ENCODE data around the gene COMMD1.
"Not testable (repeated sequence)": the region's sequence is repeated elsewhere in the genome, so short reads cannot be mapped to it uniquely, and the experiment has no call there.

The COMMD1 gene

GRCh38 chr2:61962095-61962984 lies 56.9 kb downstream of the COMMD1 start:
- DNase-seq (ENCODE audit: low read depth in 2 of 2): no peak

- no peak for DNase-seq (ENCODE audit: low read depth in 2 of 2)
Measured at GRCh38 chr2:61966087-61966727, 60.7 kb downstream of the COMMD1 start.

GRCh38 chr2:61967262-61967661 lies 61.8 kb downstream of the COMMD1 start:
- DNase-seq (ENCODE audit: low read depth in 2 of 2): no peak

GRCh38 chr2:61969376-61969775 lies 63.9 kb downstream of the COMMD1 start:
- no peak for DNase-seq (ENCODE audit: low read depth in 2 of 2)

GRCh38 chr2:61970807-61971556 lies 65.5 kb downstream of the COMMD1 start:
- DNase-seq (ENCODE audit: low read depth in 2 of 2): no peak

- no peak for DNase-seq (ENCODE audit: low read depth in 2 of 2)
Measured at GRCh38 chr2:61978522-61978921, 73.0 kb downstream of the COMMD1 start.

DNA sequence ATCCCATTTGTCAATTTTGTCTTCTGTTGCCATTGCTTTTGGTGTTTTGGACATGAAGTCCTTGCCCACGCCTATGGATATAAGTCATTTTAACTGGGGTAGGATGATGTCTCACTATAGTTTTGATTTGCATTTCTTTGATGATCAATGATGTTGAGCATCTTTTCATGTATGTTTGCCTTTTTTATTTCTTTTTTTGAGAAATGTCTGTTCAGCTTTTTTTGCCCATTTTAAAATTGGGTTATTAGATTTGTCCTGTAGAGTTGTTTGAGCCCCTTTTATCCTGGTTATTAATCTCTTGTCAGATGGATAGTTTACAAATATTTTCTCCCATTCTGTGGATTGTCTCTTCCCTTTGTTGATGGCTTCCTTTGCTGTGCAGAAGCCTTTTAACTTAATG lies 75.3 kb downstream of the COMMD1 start:
- no peak for DNase-seq (ENCODE audit: low read depth in 2 of 2)

DNA sequence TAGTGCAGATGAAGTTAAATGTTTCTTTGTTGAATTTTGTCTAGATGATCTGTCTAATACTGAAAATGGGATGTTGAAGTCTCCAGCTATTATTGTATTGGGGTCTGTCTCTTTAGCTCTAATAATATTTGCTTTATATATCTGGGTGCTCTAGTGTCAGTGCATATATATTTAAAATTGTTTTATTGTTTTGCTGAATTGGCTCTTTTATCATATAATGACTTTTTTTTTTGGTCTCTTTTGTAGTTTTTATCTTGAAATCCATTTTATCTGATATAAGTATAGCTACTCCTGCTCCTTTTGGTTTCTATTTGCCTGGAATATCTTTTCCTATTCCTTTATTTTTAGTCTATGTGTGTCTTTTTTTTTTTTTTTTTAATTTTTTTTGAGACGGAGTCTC lies 79.2 kb downstream of the COMMD1 start:
- no peak for DNase-seq (ENCODE audit: low read depth in 2 of 2)

DNA sequence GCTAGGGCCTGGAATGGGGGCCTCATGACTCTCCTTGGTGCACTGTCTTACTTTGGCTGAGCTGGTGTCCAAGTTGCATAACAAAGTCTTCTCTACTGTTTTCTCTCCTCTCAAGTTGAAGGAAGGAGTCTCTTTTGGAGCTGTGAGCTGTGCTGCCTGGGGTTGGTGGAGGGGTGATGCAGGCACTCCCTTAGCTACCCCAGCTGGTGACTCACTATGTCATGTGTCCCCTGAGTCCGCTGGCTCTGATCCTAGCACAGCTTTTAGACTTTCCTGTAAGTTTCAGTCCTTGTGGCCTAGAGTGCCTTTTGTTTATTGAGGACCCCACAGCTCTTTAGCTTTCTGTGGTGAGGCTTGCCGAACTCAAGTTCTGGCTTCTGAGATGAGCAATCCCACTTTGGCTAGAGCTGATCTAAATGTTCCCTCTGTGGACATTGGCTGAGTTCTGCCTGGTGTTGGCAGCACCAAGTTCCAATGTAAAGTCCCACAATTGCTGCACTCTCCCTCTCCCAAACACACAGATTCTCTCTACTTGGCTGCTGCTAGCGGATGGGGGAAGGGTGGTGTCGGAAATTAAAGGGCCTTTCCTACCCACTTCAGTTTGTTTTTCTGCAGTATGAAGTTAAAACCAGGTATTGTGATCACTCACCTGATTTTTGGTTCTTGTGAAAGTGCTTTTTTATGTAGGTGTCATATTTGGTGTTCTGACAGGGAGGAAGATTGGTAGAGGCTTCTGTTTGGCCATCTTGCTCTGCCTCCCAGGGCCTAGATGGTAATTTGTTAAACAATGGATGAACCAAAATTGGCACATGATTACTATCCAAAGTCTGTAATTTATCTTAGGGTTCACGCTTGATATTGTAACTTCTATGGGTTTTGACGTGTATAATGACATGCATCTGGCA lies 83.2 kb downstream of the COMMD1 start:
- no peak for DNase-seq (ENCODE audit: low read depth in 2 of 2)

- no peak for DNase-seq (ENCODE audit: low read depth in 2 of 2)
Measured at GRCh38 chr2:61993422-61994024, 88.0 kb downstream of the COMMD1 start.

GRCh38 chr2:61994531-61994930 lies 89.1 kb downstream of the COMMD1 start:
- DNase-seq (ENCODE audit: low read depth in 2 of 2): no peak

DNA sequence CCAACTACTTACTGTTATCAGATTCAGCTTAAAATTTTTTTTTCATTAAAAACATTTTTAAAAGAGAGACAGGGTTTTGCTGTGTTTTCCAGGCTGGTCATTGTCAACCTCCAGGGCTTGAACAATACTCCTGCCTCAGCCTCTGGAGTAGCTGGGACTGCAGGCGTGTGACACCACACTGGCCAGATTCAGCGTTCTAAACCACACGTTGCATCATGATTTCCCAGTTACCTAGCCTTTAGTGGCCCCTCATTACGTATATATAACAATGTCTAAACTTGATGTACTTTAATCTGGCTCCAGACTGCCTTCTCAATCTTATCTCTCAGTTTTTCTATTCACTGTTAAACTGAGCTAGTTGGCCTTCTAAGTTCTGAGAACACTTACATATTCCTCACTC lies 89.6 kb downstream of the COMMD1 start:
- DNase-seq (ENCODE audit: low read depth in 2 of 2): no peak

- DNase-seq (ENCODE audit: low read depth in 2 of 2): no peak
Measured at GRCh38 chr2:61995515-61995914, 90.0 kb downstream of the COMMD1 start.

GRCh38 chr2:61998426-61998825 lies 93.0 kb downstream of the COMMD1 start:
- no peak for DNase-seq (ENCODE audit: low read depth in 2 of 2)

GRCh38 chr2:62000538-62000937 lies 95.1 kb downstream of the COMMD1 start:
- DNase-seq (ENCODE audit: low read depth in 2 of 2): no peak

DNA sequence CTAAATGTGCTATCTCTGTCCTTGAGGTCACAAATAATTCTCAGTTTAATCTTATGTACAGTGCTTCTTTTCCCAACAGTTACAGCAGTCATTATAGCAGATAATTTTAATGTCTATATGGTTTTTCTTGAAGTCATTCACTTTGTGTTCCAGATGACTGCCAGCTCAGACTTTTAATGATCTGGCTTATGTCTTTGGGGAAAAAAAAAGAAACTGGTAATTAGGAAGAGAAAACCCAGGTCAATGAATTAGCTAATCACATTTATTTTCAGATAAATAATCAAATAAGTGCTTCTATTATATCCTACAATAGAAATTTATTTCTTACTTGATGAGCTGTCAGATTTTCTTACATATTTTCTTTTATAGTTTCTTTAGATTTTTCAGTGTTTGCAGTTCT lies 96.0 kb downstream of the COMMD1 start:
- DNase-seq (ENCODE audit: low read depth in 2 of 2): no peak

DNA sequence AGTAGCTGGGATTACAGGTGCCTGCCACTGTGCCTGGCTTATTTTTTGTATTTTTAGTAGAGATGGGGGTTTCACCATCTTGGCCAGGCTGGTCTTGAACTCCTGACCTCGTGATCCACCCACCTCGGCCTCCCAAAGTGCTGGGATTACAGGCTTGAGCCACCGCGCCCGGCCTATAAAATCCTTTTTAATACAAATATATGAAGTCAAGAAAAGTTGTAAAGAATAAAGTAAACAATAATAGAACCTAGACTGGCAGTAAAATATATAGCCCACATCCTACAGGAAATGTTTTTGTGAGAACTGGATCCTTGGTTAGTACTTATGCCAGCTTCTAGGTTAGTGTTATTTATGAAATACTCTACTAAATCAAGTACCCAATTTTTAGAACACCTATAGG lies 99.0 kb downstream of the COMMD1 start:
- DNase-seq (ENCODE audit: low read depth in 2 of 2): not testable (repeated sequence)

GRCh38 chr2:62007555-62007954 lies 102.1 kb downstream of the COMMD1 start:
- no peak for DNase-seq (ENCODE audit: low read depth in 2 of 2)

GRCh38 chr2:62010632-62011256 lies 105.3 kb downstream of the COMMD1 start:
- no peak for DNase-seq (ENCODE audit: low read depth in 2 of 2)

DNA sequence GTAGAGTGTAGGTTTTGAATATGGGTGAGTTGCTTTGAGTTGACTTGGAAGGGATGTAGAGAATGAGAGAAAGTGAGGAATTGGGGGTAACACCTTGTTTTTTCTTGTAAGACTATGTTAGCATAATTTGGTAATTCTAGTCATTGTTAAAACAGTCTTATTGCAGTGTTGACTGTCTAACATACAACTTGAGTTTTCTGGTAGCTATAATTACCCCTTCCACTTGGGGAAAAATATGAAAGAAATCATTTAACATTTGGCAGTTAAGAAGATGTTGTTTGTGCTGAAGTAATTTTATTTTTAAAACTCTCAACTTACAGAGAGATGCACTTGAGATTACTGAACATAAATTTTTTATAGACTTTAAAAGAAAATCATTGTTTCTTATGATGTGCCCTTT lies 108.2 kb downstream of the COMMD1 start:
- no peak for DNase-seq (ENCODE audit: low read depth in 2 of 2)

GRCh38 chr2:62014102-62014501 lies 108.6 kb downstream of the COMMD1 start:
- no peak for DNase-seq (ENCODE audit: low read depth in 2 of 2)

All from stimulated activated CD8-positive, alpha-beta memory T cell treated with anti-CD3 and anti-CD28 coated beads, Interleukin-15, amount 100 ng/mL, for 4 hours (primary cell).